Measurements from ENCODE around the gene MMP28. TPM values are rescaled to one million over a fixed set of nuclear protein-coding genes. Genes with fewer than 3 reads are reported as not detected.

The MMP28 gene
- total and polyA plus RNA-seq, 2 donors (not counting 1 experiment from before 2014, with no cell fraction given) = 0.15 to 2.0 TPM

DNA sequence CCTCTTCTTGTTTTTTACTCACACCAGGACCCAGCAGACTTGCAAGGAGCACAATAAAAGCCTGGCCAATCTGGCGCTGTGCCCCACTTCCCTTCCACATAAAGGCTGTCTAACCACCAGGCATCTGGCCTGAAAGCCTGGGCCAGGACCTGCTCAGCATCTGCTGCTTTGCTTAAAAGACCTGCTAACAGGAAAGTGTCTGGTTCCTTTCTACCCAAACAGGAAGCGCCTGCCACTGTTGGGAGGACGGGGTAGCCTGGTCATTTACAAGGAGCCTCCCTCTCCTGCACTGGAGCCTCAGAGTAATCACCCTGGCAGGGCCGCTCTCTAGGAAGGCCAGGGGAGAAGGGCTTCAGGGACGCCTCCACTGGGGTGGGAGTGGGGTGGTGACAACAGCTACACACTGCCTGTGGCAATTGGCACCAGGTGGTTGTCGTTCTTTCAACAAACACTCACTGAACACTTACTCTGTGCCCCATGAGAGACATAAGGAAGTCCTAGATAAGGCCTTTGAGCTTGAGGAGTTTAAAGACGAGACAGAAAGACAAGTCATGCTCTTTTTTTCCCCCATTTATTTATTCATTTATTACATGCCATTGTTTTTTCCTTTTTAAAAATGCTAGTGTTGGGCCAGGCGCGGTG, 6.3 kb upstream of the MMP28 start:
- 0% methylated on average over 1 of the region's 9 CpGs for WGBS (ENCODE audit: insufficient coverage)
- H3K36me3 ChIP-seq (replicated peaks in 1 of 2; ENCODE audit: control extremely low read depth in 1 of 2, control insufficient read depth in 1 of 2, extremely low read depth in 1 of 2, insufficient read depth in 2 of 2, low read length in 1 of 2) = no peaks in the 10 kb centered on the region
- intact Hi-C loops (cut with micrococcal nuclease) = loop anchor here (5.0 to 10.0 kb wide), 2 partner anchors 187 to 559 kb away; partner anchors contain the start of gene SLFN5
- ChIA-PET POLR2A (interaction anchor here (1.0 kb wide), 1 partner anchor 37 kb away, joined by 5 read pairs; no protein-coding TSS in a partner anchor), CTCF (interaction anchor here (0.6 to 2.2 kb wide), 6 partner anchors 34 to 1803 kb away, joined by 3 to 34 read pairs (median 4); no protein-coding TSS in a partner anchor)
- H3K4me1 Mint-ChIP-seq = peaks cover 21% of the 10 kb centered on the region
- H4K20me1 ChIP-seq (ENCODE audit: control insufficient read depth, insufficient read depth, low read length, poor library complexity, severe bottlenecking) = no peaks in the 10 kb centered on the region
- H3K27ac ChIP-seq (ENCODE audit: low read length in 2 of 2) = peak overlapping the region; percentile 49 to 83
- peak overlapping the region; percentile 66 for H3K4me2 ChIP-seq (replicated peaks; ENCODE audit: low read depth, low read length, poor library complexity, severe bottlenecking)
- peak overlapping the region; percentile 85 for H2AFZ ChIP-seq (ENCODE audit: insufficient read depth, low read depth, low read length, poor library complexity, severe bottlenecking)
- no peaks in the 10 kb centered on the region for H3K27me3 Mint-ChIP-seq
- H3K27ac Mint-ChIP-seq = peak overlapping the region; percentile 92
- no peak for TF ChIP-seq EZH2 (IDR thresholded peaks at IDR 0.05; ENCODE audit: borderline replicate concordance, insufficient read depth, low read depth, low read length, poor library complexity, severe bottlenecking)
- TF ChIP-seq, protein P1, sequence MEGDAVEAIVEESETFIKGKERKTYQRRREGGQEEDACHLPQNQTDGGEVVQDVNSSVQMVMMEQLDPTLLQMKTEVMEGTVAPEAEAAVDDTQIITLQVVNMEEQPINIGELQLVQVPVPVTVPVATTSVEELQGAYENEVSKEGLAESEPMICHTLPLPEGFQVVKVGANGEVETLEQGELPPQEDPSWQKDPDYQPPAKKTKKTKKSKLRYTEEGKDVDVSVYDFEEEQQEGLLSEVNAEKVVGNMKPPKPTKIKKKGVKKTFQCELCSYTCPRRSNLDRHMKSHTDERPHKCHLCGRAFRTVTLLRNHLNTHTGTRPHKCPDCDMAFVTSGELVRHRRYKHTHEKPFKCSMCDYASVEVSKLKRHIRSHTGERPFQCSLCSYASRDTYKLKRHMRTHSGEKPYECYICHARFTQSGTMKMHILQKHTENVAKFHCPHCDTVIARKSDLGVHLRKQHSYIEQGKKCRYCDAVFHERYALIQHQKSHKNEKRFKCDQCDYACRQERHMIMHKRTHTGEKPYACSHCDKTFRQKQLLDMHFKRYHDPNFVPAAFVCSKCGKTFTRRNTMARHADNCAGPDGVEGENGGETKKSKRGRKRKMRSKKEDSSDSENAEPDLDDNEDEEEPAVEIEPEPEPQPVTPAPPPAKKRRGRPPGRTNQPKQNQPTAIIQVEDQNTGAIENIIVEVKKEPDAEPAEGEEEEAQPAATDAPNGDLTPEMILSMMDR (IDR thresholded peaks at IDR 0.05) = no peak
- H3K9me3 Mint-ChIP-seq (ENCODE audit: insufficient read depth) = no peaks in the 10 kb centered on the region
- H3K4me3 ChIP-seq (ENCODE audit: control extremely low read depth in 1 of 5, extremely low read depth in 1 of 5, insufficient read depth in 1 of 5, low read depth in 2 of 5, low read length in 4 of 5) = peak overlapping the region in 1 of 5 experiments; percentile 9
- DNase-seq (peak; percentile 53), ATAC-seq (ENCODE audit: low read depth) (peak; percentile 67)
- no peaks in the 10 kb centered on the region for H3K79me2 ChIP-seq (ENCODE audit: control insufficient read depth, insufficient read depth, low read length)
- H3K4me3 Mint-ChIP-seq = peak overlapping the region; percentile 64
- H3K27me3 ChIP-seq (replicated peaks in 1 of 4; ENCODE audit: control extremely low read depth in 1 of 4, control insufficient read depth in 3 of 4, insufficient read depth in 4 of 4, low read length in 3 of 4) = peaks cover 0 to 17% (median 5%) of the 10 kb centered on the region in 4 experiments
- H3K9ac ChIP-seq (ENCODE audit: low read length) = no peak overlapping the region
- peaks cover 19 to 21% of the 10 kb centered on the region in 2 donors for H3K4me1 ChIP-seq (ENCODE audit: control insufficient read depth in 2 of 2, insufficient read depth in 2 of 2, low read length in 2 of 2)
- H3K9me3 ChIP-seq (ENCODE audit: control extremely low read depth in 1 of 3, control insufficient read depth in 2 of 3, insufficient read depth in 1 of 3, low read length in 2 of 3) = no peaks in the 10 kb centered on the region

DNA sequence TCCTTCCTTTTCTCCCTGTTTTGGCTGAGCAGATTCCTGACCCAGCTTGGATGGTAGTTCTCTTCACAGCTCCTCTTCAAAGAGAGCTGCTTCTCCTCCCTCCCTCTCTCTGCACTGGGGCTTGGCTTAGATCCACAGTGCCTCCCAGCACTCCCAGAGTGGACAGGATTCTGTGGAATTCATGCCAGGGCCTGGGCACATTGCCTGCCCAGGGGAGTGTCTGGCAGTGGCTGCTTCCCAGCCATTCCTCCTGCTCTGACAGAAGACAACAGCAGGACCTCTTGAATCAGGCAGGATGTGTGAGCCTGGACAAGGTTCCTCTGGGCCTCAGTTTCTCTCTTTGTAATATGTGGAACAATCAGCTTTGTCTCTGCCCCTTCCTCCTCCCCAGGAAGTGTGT, 4.5 kb upstream of the MMP28 start:
- ATAC-seq (ENCODE audit: low read depth) (no peak), DNase-seq (no peak)
- Histone ChIP-seq H3K9ac (ENCODE audit: low read length) (no peak overlapping the region), H3K27me3 (replicated peaks in 1 of 4; ENCODE audit: control extremely low read depth in 1 of 4, control insufficient read depth in 3 of 4, insufficient read depth in 4 of 4, low read length in 3 of 4) (peaks cover 0 to 33% (median 15%) of the 10 kb centered on the region in 4 experiments), H4K20me1 (ENCODE audit: control insufficient read depth, insufficient read depth, low read length, poor library complexity, severe bottlenecking) (no peaks in the 10 kb centered on the region), H3K4me3 (ENCODE audit: control extremely low read depth in 1 of 5, extremely low read depth in 1 of 5, insufficient read depth in 1 of 5, low read depth in 2 of 5, low read length in 4 of 5) (no peak overlapping the region), H2AFZ (ENCODE audit: insufficient read depth, low read depth, low read length, poor library complexity, severe bottlenecking) (no peak overlapping the region), H3K9me3 (ENCODE audit: control extremely low read depth in 1 of 3, control insufficient read depth in 2 of 3, insufficient read depth in 1 of 3, low read length in 2 of 3) (no peaks in the 10 kb centered on the region), H3K79me2 (ENCODE audit: control insufficient read depth, insufficient read depth, low read length) (no peaks in the 10 kb centered on the region), H3K4me2 (replicated peaks; ENCODE audit: low read depth, low read length, poor library complexity, severe bottlenecking) (no peak overlapping the region), H3K36me3 (replicated peaks in 1 of 2; ENCODE audit: control extremely low read depth in 1 of 2, control insufficient read depth in 1 of 2, extremely low read depth in 1 of 2, insufficient read depth in 2 of 2, low read length in 1 of 2) (no peaks in the 10 kb centered on the region), H3K4me1 (ENCODE audit: control insufficient read depth in 2 of 2, insufficient read depth in 2 of 2, low read length in 2 of 2) (peaks cover 27 to 28% of the 10 kb centered on the region in 2 donors), H3K27ac (ENCODE audit: low read length in 2 of 2) (no peak overlapping the region)
- intact Hi-C loops (cut with micrococcal nuclease) = loop anchor here (5.0 to 10.0 kb wide), 2 partner anchors 185 to 558 kb away; partner anchors contain the start of gene SLFN5
- TF ChIP-seq, protein P1 (IDR thresholded peaks at IDR 0.05) = no peak
- H3K4me3 Mint-ChIP-seq = no peak overlapping the region
- peaks cover 11% of the 10 kb centered on the region for H3K27me3 Mint-ChIP-seq
- H3K27ac Mint-ChIP-seq = peak overlapping the region; percentile 21
- peaks cover 31% of the 10 kb centered on the region for H3K4me1 Mint-ChIP-seq
- CTCF ChIA-PET = interaction anchor here (1.1 to 3.2 kb wide), 5 partner anchors 9 to 53 kb away, joined by 3 to 23 read pairs (median 5); partner anchors contain the start of gene TAF15
- POLR2A ChIA-PET = interaction anchor here (1.6 kb wide), 1 partner anchor 9 kb away, joined by 7 read pairs; the partner anchor contains the start of gene TAF15
- H3K9me3 Mint-ChIP-seq (ENCODE audit: insufficient read depth) = no peaks in the 10 kb centered on the region
